ENCODE data around the gene DNAJB14.

Gene DNAJB14

DNA sequence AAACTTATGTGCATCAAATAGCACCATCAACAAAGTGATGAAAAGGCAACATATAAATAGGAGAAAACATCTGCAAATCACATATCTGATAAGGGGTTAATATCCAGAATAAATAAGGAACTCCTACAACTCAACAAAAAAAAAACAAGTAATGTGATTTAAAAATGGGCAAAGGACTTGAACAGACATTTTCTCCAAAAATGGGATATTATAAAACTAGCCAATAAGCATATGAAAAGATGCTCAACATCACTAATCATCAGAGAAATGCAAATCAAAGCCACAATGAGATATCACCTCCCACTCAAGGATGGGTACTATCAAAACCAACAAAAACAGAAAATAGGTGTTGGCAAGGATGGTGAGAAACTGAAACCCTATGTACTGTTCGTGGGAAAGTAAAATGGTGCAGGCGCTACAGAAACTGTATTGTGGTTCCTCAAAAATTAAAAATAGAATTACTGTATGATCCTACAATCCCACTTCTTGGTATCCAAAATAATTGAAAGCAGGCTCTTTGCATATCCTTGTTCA lies 2.4 kb downstream of the DNAJB14 start:
- no peak for DNase-seq

DNA sequence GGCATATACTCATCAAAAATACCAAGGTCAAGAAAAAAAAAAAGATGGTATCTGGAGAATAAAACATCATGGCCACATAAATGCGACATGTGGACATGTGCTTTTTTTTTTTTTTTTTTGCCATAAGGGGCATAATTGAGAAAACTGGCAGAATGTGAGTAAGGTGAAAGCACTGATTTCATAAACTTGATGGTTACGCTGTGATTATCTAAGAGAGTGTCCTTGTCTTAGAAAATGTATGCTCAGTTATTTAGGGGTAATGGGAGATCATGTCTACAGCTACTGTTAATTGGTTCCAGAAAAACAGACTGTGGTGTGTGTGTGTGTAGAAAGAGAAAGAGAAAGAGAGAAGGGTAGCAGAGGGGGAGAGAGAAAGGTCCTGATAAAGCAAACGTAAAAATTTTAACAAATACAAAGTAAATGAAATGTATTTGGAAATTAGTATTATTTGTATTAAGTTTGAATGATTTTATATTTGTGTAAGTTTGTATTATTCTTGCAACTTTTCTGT lies 8.1 kb downstream of the DNAJB14 start:
- DNase-seq = no peak

- no peak for DNase-seq
Observed at GRCh38 chr4:99934891-99935290, 11.5 kb downstream of the DNAJB14 start.

DNA sequence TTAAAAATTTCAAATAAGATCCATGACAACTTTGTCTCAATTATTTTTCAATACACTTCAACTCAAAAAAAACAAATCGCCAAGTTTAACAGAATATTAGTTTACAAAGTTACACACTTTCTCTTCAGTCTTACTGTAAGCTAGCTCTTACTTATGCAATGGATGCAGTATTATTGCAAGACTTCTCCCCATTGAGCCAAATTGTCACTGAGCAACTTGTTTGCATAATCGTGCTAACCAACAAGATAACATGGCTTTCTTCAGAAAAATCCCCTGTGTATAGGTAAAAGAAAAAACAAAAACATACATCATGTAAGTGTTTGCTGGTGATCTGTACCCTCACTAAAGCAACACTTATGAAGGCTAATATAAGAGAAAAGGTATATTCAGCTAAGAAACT lies 18.9 kb downstream of the DNAJB14 start:
- DNase-seq = no peak

DNA sequence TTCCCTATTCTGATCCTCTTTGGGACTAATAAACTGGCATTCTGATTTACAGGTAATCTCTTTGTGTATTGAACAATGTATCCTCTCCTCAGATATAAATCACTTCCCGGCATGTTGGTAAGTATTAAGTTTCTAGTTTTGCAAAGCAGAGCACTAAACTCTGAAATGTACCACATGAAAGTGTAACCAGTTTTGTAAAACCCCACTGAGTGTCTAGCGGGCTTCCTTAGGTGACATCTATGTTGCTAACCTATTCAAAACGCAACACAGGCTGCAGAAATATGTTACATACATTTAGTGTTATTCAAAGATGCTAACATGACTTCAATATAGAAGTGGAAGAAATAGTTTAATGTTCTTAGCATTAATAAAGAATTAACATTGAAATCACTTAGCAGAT lies 25.2 kb downstream of the DNAJB14 start:
- DNase-seq = no peak

GRCh38 chr4:99918656-99919055 lies 27.8 kb downstream of the DNAJB14 start:
- no peak for DNase-seq

- no peak for DNase-seq
Observed at GRCh38 chr4:99917575-99917974, 28.8 kb downstream of the DNAJB14 start.

- DNase-seq = no peak
Observed at GRCh38 chr4:99915449-99915848, 31.0 kb downstream of the DNAJB14 start.

GRCh38 chr4:99894998-99895397 lies 51.4 kb downstream of the DNAJB14 start:
- no peak for DNase-seq

GRCh38 chr4:99894161-99894997 lies 52.0 kb downstream of the DNAJB14 start, which contains the start of gene LAMTOR3:
LAMTOR3 (minus strand) TSS chr4:99894427; CDS start chr4:99893963, 464 bp downstream.
- peak; percentile 89 for DNase-seq

GRCh38 chr4:99893839-99894160 lies 52.6 kb downstream of the DNAJB14 start:
- DNase-seq = no peak

DNA sequence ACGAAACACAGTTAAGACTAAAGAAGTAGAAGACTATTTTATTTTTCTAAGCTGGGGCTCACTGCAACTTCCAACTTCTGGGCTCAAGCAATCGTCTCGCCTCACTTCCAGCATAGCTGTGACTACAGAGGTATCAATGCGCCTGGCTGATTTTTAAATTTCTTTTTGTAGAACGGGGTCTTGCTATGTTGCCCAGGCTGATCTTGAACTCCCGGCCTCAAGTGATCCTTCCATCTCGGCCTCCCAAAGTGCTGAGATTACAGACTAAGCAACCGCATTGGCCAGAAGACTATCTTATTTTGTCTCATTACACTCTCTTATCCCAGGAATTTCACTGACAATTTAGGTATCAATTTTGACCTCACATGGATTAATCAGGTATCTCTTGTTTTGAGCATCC lies 53.4 kb downstream of the DNAJB14 start:
- DNase-seq = no peak

DNA sequence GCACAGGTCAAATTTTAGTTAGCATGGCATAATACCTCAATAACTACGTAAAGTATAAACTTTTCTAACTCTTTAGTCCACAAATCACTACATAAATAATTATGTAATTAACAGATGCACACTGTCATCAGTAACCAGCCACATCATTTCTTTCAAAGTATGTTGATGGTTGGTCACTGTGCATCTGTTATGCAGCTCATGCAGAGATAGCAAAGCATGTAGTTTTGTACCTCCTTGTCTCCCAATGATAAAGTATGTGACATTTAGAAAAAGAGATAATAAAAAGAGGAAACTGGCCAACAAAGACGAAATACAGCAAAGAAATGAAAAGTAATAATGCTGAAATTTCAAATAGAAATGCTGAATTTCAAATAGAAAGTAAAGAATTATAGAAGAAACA lies 55.1 kb downstream of the DNAJB14 start:
- no peak for DNase-seq

GRCh38 chr4:99887837-99888236 lies 58.6 kb downstream of the DNAJB14 start:
- no peak for DNase-seq

- DNase-seq = no peak
Observed at GRCh38 chr4:99886146-99886545, 60.3 kb downstream of the DNAJB14 start.

GRCh38 chr4:99885687-99886086 lies 60.7 kb downstream of the DNAJB14 start:
- DNase-seq = no peak

DNA sequence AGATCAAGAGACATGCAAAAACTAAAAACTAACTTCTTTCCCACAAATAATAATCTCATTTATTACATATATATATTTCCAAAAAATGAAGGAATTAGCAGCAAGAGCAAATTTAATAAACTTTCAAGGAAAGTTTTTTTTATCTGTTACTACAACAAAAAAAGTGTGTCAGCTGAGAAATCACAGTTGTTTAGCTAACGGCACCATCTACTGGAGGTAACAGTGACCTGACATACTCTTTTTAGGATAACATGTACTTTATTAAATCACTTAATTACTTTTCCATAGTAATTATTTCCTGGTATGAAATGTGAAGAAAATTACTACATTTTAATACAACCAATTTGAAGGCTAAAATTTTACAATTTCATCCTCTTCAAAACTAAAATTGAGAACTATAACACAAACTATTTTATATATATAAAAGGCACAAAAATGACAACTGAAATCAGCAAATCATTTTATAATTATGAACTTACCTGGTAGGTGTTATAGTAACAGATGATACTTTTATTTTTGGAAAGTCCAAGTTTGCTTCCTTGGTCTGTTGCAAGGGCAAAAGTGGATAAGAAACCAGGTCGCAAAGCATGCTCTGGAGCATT lies 61.3 kb downstream of the DNAJB14 start:
- DNase-seq = peak; percentile 18

- DNase-seq = no peak
Observed at GRCh38 chr4:99879458-99879857, 67.0 kb downstream of the DNAJB14 start.

DNA sequence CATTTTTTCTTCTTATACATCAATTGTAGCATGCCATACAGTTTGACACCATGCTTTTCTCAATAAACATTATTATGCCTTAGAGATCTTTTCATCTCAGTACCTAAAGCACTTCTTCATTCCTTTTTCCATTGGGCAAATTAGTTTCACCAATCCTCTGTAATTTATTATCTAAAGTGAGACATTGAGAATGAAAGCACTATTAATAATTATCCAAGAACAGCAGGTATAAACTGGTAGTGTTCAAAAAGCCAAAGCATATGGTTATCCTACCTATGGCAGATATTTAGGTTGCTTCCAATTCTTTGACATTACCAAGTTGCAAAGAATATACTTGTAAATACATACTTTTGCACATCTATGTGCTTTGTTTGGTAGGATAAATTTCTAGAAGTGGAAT lies 67.8 kb downstream of the DNAJB14 start:
- no peak for DNase-seq

DNA sequence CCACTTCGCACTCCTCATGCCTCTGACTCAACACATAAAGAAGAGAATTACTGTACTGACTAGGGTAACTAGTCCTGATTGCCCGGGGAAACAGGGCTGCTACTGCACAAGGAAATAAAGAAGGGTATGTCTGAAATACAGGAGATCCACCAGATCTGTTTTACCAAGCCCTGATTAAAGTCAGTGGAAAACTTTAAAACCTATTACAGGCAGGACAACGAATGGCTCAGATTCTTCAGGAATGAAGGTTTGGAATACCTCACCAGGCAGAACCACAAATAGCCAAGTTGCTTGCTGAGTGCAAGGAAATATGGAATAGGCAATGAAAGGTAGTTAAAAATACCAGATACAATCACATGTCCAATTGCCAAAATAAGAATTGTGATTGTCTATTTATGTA lies 69.5 kb downstream of the DNAJB14 start:
- no peak for DNase-seq

DNA sequence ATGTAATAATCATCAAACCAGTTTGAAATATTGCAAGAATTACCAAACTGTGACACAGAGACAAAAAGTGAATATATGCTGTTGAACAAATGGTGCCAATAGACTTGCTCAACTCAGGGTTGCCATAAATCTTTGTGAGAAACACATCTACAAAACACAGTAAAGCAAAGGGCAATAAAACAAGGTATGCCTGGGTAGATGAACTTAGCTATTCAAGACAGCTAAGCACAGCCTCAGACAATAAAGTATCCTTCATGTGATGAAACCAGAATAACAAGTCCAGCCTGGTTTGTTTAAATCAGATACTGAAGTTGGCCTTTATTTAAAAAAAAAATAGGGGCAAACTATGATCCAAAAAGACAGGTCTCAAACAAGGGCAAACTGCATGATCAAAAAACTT lies 71.3 kb downstream of the DNAJB14 start:
- no peak for DNase-seq

DNA sequence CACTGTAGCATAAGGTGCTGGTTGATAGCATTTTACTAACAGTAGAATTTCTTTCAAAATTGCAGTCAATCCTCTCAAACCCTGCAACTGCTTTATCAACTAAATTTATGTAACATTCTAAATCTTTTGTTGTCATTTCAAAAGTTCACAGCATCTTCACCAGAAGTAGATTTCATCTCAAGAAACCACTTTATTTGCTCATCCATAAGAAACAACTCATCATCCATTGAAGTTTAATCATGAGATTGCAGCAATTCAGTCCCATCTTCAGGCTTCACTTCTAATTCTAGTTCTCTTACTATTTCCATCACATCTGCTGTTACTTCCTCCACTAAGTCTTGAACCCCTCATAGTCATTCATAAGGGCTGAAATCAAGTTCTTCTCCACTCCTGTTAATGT lies 73.8 kb downstream of the DNAJB14 start:
- DNase-seq = no peak

- DNase-seq = no peak
Observed at GRCh38 chr4:99868126-99868596, 78.3 kb downstream of the DNAJB14 start.

- no peak for DNase-seq
Observed at GRCh38 chr4:99863804-99864203, 82.6 kb downstream of the DNAJB14 start.
